Sigmoid colon (tissue), 7 donors: ENCODE measurements around the gene CCL7. TPM values are rescaled to one million over a fixed set of nuclear protein-coding genes. Genes with fewer than 3 reads are reported as not detected.
A peak's percentile ranks its signal among the peaks of the same experiment; 100 is the strongest.

Experiments used
- DNase-seq: peaks from one replicate; pipeline ENCODE4 v3.0.0-alpha.2; 2019
- H3K27ac ChIP-seq, 4 donors: fragments of 200-600 bp; sonication (generic); one replicate each; pipeline ENCODE4 v1.5.1; 2016 to 2019; ENCODE audit warnings: mild to moderate bottlenecking in 1 of 4
- H3K27me3 ChIP-seq, 3 donors: fragments of 200-600 bp; sonication (generic); one replicate each; pipeline ENCODE4 v1.5.1; 2019; ENCODE audit warnings: mild to moderate bottlenecking in 1 of 3
- H3K36me3 ChIP-seq, 4 donors: fragments of 200-600 bp; sonication (generic); one replicate each; pipeline ENCODE4 v1.5.1; 2016 to 2019
- H3K4me1 ChIP-seq, 4 donors: fragments of 200-600 bp; sonication (generic); one replicate each; pipeline ENCODE4 v1.5.1; 2017 to 2019
- H3K4me3 ChIP-seq, 4 donors: fragments of 200-600 bp; sonication (generic); one replicate each; pipeline ENCODE4 v1.5.1; 2017 to 2019; ENCODE audit warnings: mild to moderate bottlenecking in 2 of 4, moderate library complexity in 1 of 4
- H3K9me3 ChIP-seq, 4 donors: fragments of 200-600 bp in 3 of 4; sonication (generic) in 3 of 4; one replicate each; pipeline versions ENCODE4 v1.5.1 to v1.6.1; 2013 to 2019
- CTCF ChIP-seq, 4 experiments: fragments of 450-650 bp in 3 of 4; fragments of 200-600 bp in 1 of 4; IDR thresholded peaks; one replicate each; pipeline ENCODE4 v1.5.1; 2016 to 2019; ENCODE audit warnings: antibody characterized with exemption in 4 of 4, mild to moderate bottlenecking in 3 of 4, moderate library complexity in 2 of 4
- EP300 ChIP-seq, 4 donors: sonication (generic); formaldehyde crosslinking; IDR thresholded peaks; one replicate each; pipeline ENCODE4 v1.6.1; 2017; ENCODE audit warnings: antibody characterized with exemption in 4 of 4
- POLR2A ChIP-seq, 2 donors: fragments of 450-650 bp; IDR thresholded peaks; one replicate each; pipeline ENCODE4 v1.6.1; 2016; ENCODE audit warnings: antibody characterized with exemption in 2 of 2, mild to moderate bottlenecking in 2 of 2, moderate library complexity in 2 of 2
- POLR2AphosphoS5 ChIP-seq, 4 donors: sonication (generic); formaldehyde crosslinking; IDR thresholded peaks; one replicate each; pipeline ENCODE4 v1.6.1; 2017; ENCODE audit warnings: antibody characterized with exemption in 4 of 4
- WGBS, 2 donors: extraction: QIAGEN DNeasy Blood & Tissue Kit; methylation state at CpG; one replicate each; pipeline ENCODE4 v1.1.7; 2013; 5-methylcytosine and 5-hydroxymethylcytosine counted together
- intact Hi-C: fragments of 100-400 bp; cut with DNase I; formaldehyde crosslinking; loops from one replicate; pipeline ENCODE4 v1.15.1; 2023
- polyA plus RNA-seq, 3 donors: library from polyadenylated mRNA; stranded (reverse); fragments of 200-250 nt; gene quantifications; one replicate each; pipeline ENCODE4 v1.2.3, GENCODE V29; 2013
- total RNA-seq, 4 donors: library from RNA; depleted of rRNA; stranded (reverse); fragments of >200 nt; gene quantifications; one replicate each; pipeline ENCODE4 v1.1.0, GENCODE V29; 2016
- donor health status: healthy with polysubstance abuse.
- donor health status: Bipolar disorder and iron deficiency.
- donor health status: healthy.

CCL7 gene
- total and polyA plus RNA-seq, 7 donors, result 0.13 TPM; not detected in 6

GRCh38 chr17:34246446-34246845, 23.6 kb upstream of the CCL7 start:
- H3K27ac ChIP-seq, result peak overlapping the region in 1 of 4 donors; percentile 92
- H3K4me3 ChIP-seq, result no peak overlapping the region
- no peaks in the 10 kb centered on the region for H3K9me3 ChIP-seq
- 69 to 85% methylated on average over 1 of the region's 1 CpG for WGBS, 2 donors
- DNase-seq, result no peak
- peaks cover 0 to 54% (median 47%) of the 10 kb centered on the region in 4 donors for H3K4me1 ChIP-seq
- H3K27me3 ChIP-seq, result no peaks in the 10 kb centered on the region
- H3K36me3 ChIP-seq, result no peaks in the 10 kb centered on the region
- TF ChIP-seq POLR2A (IDR thresholded peaks at IDR 0.05), result no peak
- no peak for TF ChIP-seq POLR2AphosphoS5 (IDR thresholded peaks at IDR 0.05)
- TF ChIP-seq EP300 (IDR thresholded peaks at IDR 0.05), result no peak
- no peak for TF ChIP-seq CTCF (IDR thresholded peaks at IDR 0.05)
- intact Hi-C loops, result no loop called here

GRCh38 chr17:34246881-34247280, 23.1 kb upstream of the CCL7 start:
- Histone ChIP-seq H3K4me1 (peaks cover 0 to 58% (median 48%) of the 10 kb centered on the region in 4 donors), H3K27me3 (no peaks in the 10 kb centered on the region), H3K4me3 (no peak overlapping the region), H3K9me3 (no peaks in the 10 kb centered on the region), H3K36me3 (no peaks in the 10 kb centered on the region), H3K27ac (peak overlapping the region in 1 of 4 donors; percentile 92)
- DNase-seq, result no peak
- intact Hi-C loops, result no loop called here
- TF ChIP-seq EP300 (IDR thresholded peaks at IDR 0.05), result no peak
- TF ChIP-seq POLR2A (IDR thresholded peaks at IDR 0.05), result no peak
- TF ChIP-seq POLR2AphosphoS5 (IDR thresholded peaks at IDR 0.05), result no peak
- TF ChIP-seq CTCF (IDR thresholded peaks at IDR 0.05), result no peak
- WGBS, 2 donors, result 63 to 76% methylated on average over 3 of the region's 3 CpGs

- Histone ChIP-seq H3K27me3 (no peaks in the 10 kb centered on the region), H3K36me3 (no peaks in the 10 kb centered on the region), H3K4me3 (no peak overlapping the region), H3K4me1 (peaks cover 0 to 66% (median 63%) of the 10 kb centered on the region in 4 donors), H3K27ac (peak overlapping the region; percentile 64 to 92 (median 82)), H3K9me3 (no peaks in the 10 kb centered on the region)
- DNase-seq, result no peak
- 56 to 57% methylated on average over 6 of the region's 6 CpGs for WGBS, 2 donors
- intact Hi-C loops, result no loop called here
- TF ChIP-seq POLR2AphosphoS5 (IDR thresholded peaks at IDR 0.05) (peak in 2 of 4 donors; percentile 3 to 42), EP300 (IDR thresholded peaks at IDR 0.05) (peak in 1 of 4 donors; percentile 39), POLR2A (IDR thresholded peaks at IDR 0.05) (no peak), CTCF (IDR thresholded peaks at IDR 0.05) (no peak)
These were observed 21.5 kb upstream of the CCL7 start for GRCh38 chr17:34248511-34249024.

GRCh38 chr17:34249061-34249460, 21.0 kb upstream of the CCL7 start:
- peak overlapping the region; percentile 64 to 92 (median 82) for H3K27ac ChIP-seq
- DNase-seq, result no peak
- peaks cover 0 to 69% (median 68%) of the 10 kb centered on the region in 4 donors for H3K4me1 ChIP-seq
- TF ChIP-seq CTCF (IDR thresholded peaks at IDR 0.05) (no peak), POLR2A (IDR thresholded peaks at IDR 0.05) (no peak), POLR2AphosphoS5 (IDR thresholded peaks at IDR 0.05) (no peak), EP300 (IDR thresholded peaks at IDR 0.05) (no peak)
- 10 to 61% methylated on average over 1 of the region's 1 CpG for WGBS, 2 donors
- H3K36me3 ChIP-seq, result no peaks in the 10 kb centered on the region
- no peaks in the 10 kb centered on the region for H3K9me3 ChIP-seq
- no peaks in the 10 kb centered on the region for H3K27me3 ChIP-seq
- intact Hi-C loops, result no loop called here
- no peak overlapping the region for H3K4me3 ChIP-seq

- no peaks in the 10 kb centered on the region for H3K36me3 ChIP-seq
- peaks cover 0 to 74% (median 72%) of the 10 kb centered on the region in 4 donors for H3K4me1 ChIP-seq
- TF ChIP-seq POLR2AphosphoS5 (IDR thresholded peaks at IDR 0.05) (no peak), EP300 (IDR thresholded peaks at IDR 0.05) (no peak), CTCF (IDR thresholded peaks at IDR 0.05) (no peak), POLR2A (IDR thresholded peaks at IDR 0.05) (no peak)
- peak overlapping the region; percentile 64 to 92 (median 82) for H3K27ac ChIP-seq
- WGBS, 2 donors, result 39 to 58% methylated on average over 1 of the region's 1 CpG
- intact Hi-C loops, result no loop called here
- no peak for DNase-seq
- no peaks in the 10 kb centered on the region for H3K9me3 ChIP-seq
- no peak overlapping the region for H3K4me3 ChIP-seq
- no peaks in the 10 kb centered on the region for H3K27me3 ChIP-seq
These were observed 20.5 kb upstream of the CCL7 start for GRCh38 chr17:34249478-34249877.
